ENCODE results near the gene ATP6AP1.
A peak's percentile ranks its signal among the peaks of the same experiment; 100 is the strongest.

ATP6AP1 gene

DNA sequence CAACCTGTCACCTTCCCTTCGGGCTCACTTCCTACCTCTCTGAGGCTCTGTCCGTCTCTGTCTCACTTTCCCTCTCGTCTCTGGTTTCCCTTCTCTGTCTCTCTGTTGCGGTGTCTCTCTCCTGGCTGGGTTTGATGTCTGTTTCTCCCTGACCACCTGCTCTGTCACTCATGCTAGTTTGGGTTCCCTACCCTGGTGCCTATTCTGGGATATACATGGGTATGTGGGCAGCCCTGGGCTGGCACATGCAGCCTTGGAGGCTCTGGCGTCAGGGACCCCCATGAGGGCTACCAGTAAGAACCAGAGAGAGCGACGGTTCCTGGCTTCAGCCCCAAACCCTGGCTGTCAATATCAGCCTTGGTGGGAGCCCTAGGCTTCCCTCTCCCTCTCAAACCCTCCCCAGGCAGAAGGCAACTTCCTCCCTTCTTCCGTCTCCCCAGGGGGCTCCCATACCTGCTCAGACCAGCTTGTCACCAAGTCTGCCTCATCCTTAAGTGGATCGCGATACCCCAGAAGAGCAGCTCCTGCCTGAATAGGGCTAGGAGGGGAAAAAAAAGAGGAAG lies 19.7 kb upstream of the ATP6AP1 start:
- no peak for DNase-seq
- TF ChIP-seq POLR2A (IDR thresholded peaks at IDR 0.05; ENCODE audit: low read length), result peak; percentile 31
- no peak for TF ChIP-seq GATA1 (IDR thresholded peaks at IDR 0.05; ENCODE audit: low read depth, low read length)

GRCh38 chrX:154409222-154409871 lies 19.1 kb upstream of the ATP6AP1 start, which contains the start of gene DNASE1L1:
Gene DNASE1L1, minus strand, starts transcription at chrX:154409254. Its CDS starts 3,686 bp downstream, at chrX:154405568.
- TF ChIP-seq GATA1 (IDR thresholded peaks at IDR 0.05; ENCODE audit: low read depth, low read length), result no peak
- TF ChIP-seq POLR2A (IDR thresholded peaks at IDR 0.05; ENCODE audit: low read length), result peak; percentile 16
- peak; percentile 77 to 83 for DNase-seq

GRCh38 chrX:154411981-154412340 lies 16.5 kb upstream of the ATP6AP1 start:
- TF ChIP-seq GATA1 (IDR thresholded peaks at IDR 0.05; ENCODE audit: low read depth, low read length), result no peak
- TF ChIP-seq POLR2A (IDR thresholded peaks at IDR 0.05; ENCODE audit: low read length), result no peak
- DNase-seq, result peak; percentile 66 to 72

DNA sequence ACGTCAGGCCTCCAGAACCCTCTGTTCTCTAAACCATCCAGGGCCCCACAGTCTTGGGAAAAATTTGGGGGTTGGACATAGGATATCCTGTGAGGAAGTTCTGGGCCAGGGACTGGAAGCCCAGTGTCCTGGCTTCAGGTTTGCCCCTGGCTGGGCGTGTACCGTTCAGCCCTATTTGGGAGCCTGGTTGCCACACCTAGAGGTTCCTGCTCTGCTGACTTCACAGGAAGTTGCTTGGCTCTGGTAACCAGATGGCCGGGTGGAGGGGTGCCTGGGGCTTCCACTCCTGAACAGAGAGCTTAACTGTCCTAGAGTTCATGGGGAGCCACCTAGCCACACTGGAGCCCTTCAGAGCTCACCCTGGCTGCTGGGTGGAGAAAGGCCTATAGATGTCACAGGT lies 16.0 kb upstream of the ATP6AP1 start:
- DNase-seq, result no peak
- TF ChIP-seq GATA1 (IDR thresholded peaks at IDR 0.05; ENCODE audit: low read depth, low read length) (no peak), POLR2A (IDR thresholded peaks at IDR 0.05; ENCODE audit: low read length) (no peak)

DNA sequence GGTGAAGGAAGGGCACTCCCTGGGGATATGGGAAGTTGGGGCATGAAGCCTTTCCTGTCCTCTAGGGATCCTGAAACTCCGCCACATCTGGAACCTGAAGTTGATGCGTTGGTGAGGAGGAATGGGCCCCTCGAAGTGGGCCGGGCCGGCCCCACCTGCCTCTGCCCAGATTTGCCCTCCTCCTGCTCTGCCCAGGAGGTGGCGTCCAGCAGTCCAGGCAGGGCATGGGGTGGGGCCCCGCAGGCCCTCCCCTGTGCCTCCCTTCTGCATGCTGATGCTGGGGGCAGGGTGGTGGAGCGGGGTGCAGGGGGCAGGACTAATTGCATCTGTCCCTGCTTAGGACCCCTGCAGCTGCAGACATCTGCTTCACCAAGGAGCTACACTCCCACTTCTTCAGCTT lies 15.3 kb upstream of the ATP6AP1 start:
- no peak for TF ChIP-seq GATA1 (IDR thresholded peaks at IDR 0.05; ENCODE audit: low read depth, low read length)
- TF ChIP-seq POLR2A (IDR thresholded peaks at IDR 0.05; ENCODE audit: low read length), result no peak
- no peak for DNase-seq

DNA sequence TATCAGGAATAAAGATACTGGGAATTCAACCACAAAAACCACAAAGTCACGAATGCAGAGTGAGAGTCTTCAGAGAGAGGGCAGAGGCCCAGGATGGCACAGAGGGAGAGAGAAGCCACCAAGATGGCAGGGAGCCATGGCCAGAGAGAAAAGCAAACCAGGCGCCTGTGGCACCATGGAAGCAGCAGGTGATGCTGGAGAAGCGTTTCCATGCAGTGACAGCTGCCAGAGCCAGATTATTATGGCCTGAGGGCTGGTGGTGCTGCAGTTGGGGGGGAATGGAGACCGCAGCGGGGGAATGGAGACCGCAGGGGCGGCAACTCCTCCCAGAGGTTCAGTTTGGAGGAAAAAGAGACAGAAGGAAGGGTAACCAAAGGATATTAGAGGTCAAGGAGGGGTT lies 11.3 kb upstream of the ATP6AP1 start:
- no peak for TF ChIP-seq GATA1 (IDR thresholded peaks at IDR 0.05; ENCODE audit: low read depth, low read length)
- no peak for TF ChIP-seq POLR2A (IDR thresholded peaks at IDR 0.05; ENCODE audit: low read length)
- DNase-seq, result no peak

GRCh38 chrX:154419189-154419588 lies 9.3 kb upstream of the ATP6AP1 start:
- no peak for TF ChIP-seq GATA1 (IDR thresholded peaks at IDR 0.05; ENCODE audit: low read depth, low read length)
- no peak for TF ChIP-seq POLR2A (IDR thresholded peaks at IDR 0.05; ENCODE audit: low read length)
- no peak for DNase-seq

DNA sequence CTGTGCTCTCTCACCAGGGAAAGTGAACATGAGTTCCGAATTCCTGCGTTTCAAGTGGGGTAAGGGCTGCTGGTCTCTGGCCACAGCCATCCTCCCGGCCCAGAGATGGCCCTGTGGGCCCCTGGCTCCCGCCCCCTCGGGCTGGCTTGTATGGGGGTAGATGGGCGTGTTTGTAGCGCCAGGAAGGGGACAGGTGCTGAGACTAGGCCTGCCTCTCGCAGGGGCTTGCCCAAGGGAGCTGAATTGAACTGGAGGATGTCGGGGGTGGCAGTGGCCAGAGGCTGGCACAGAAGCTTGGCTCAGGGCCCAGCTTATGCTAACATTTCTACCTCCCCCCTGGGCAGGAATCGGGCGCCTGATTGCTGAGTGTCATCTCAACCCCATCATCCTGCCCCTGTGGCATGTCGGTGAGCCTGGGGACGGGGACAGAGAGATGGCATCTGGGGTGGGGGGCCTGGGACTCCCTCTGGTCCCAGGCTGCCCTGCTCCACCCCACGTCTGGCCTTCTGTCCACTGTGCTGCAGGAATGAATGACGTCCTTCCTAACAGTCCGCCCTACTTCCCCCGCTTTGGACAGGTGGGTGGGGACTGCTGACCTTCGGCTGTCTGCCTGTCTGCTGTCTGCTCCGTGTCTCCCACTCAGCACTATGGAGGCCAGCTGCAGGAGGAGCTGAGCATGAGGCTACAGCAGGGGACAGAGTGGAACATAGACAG lies 8.6 kb upstream of the ATP6AP1 start:
- TF ChIP-seq POLR2A (IDR thresholded peaks at IDR 0.05; ENCODE audit: low read length) (no peak), GATA1 (IDR thresholded peaks at IDR 0.05; ENCODE audit: low read depth, low read length) (no peak)
- no peak for DNase-seq

- no peak for TF ChIP-seq POLR2A (IDR thresholded peaks at IDR 0.05; ENCODE audit: low read length)
- TF ChIP-seq GATA1 (IDR thresholded peaks at IDR 0.05; ENCODE audit: low read depth, low read length), result no peak
- no peak for DNase-seq
Observed at GRCh38 chrX:154420402-154420756, 8.1 kb upstream of the ATP6AP1 start.

DNA sequence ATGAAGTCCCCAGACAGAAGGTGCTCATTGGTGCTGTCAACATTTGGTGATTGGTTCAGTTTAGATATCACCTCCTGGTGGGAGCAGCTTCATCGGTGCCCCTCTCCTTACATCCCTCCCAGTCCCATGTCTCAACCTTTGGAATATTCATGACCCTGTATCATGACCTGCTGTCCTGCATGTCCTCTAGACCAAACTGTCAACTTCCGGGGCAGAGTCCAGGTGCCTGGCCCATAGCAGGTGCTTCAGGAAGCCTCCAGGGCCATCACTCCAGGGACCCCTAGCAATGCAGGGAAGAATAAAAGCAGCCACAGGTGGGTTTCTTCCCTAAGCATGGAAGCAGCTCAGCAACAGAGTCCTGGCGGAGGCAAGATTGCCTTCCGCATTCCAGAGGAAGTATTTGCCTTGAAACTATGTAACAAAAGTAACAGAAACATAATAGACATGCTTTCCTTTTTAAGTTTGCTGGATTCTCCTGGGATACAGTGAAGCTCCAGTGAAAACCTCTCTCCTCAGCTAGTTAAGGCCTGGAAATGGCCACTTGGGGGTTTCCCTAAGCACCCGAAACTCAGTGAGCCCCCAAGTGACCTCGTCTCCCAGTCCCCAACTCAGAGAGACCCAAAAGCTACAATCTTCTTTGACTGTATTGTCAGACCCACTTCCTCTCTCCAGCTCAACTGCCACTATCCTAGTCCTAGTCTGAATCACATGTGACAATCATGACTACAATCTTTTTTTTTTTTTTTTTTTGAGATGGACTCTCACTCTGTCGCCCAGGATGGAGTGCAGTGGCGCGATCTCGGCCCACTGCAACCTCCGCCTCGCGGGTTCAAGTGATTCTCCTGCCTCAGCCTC lies 1.3 kb upstream of the ATP6AP1 start:
- no peak for TF ChIP-seq GATA1 (IDR thresholded peaks at IDR 0.05; ENCODE audit: low read depth, low read length)
- no peak for TF ChIP-seq POLR2A (IDR thresholded peaks at IDR 0.05; ENCODE audit: low read length)
- DNase-seq, result no peak

GRCh38 chrX:154429711-154430110 lies 1.2 kb downstream of the ATP6AP1 start:
- no peak for DNase-seq
- TF ChIP-seq POLR2A (IDR thresholded peaks at IDR 0.05; ENCODE audit: low read length), result no peak
- no peak for TF ChIP-seq GATA1 (IDR thresholded peaks at IDR 0.05; ENCODE audit: low read depth, low read length)

- TF ChIP-seq POLR2A (IDR thresholded peaks at IDR 0.05; ENCODE audit: low read length) (no peak), GATA1 (IDR thresholded peaks at IDR 0.05; ENCODE audit: low read depth, low read length) (no peak)
- DNase-seq, result peak in 1 of 2 experiments; percentile 21
Observed at GRCh38 chrX:154430479-154430878, 2.0 kb downstream of the ATP6AP1 start.

GRCh38 chrX:154430916-154431315 lies 2.4 kb downstream of the ATP6AP1 start:
- DNase-seq, result no peak
- no peak for TF ChIP-seq POLR2A (IDR thresholded peaks at IDR 0.05; ENCODE audit: low read length)
- TF ChIP-seq GATA1 (IDR thresholded peaks at IDR 0.05; ENCODE audit: low read depth, low read length), result no peak

DNA sequence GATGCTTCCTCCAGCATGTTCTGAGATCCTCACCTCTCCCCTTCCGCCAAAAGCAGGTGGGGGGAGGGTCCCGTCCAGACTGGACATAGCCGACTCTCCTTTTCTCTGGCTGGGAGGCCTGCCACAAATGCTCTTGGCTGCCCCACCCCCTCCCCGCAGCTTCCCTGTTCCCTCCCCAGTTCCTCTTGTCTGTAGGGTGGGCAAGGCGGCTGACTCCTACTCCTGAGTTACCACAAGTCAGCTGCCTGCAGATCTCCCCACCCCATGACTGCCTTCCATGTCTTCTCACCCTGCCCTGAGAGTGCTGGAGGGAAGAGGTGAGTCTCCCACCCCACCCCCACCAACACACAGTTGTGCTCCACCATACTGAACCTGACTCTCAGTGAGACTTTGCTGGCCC lies 2.9 kb downstream of the ATP6AP1 start:
- DNase-seq, result no peak
- TF ChIP-seq GATA1 (IDR thresholded peaks at IDR 0.05; ENCODE audit: low read depth, low read length) (no peak), POLR2A (IDR thresholded peaks at IDR 0.05; ENCODE audit: low read length) (no peak)
